Esophagus squamous epithelium (tissue), 4 donors: ENCODE measurements around the gene KHNYN.

Experiments
- POLR2A ChIP-seq, 4 donors: fragments of 450-650 bp; IDR thresholded peaks; one replicate each; pipeline ENCODE4 v1.6.1; 2017; ENCODE audit warnings: antibody characterized with exemption in 4 of 4, mild to moderate bottlenecking in 4 of 4, moderate library complexity in 3 of 4
- TF ChIP-seq, protein P1 (sequence below), 6 experiments: fragments of 450-650 bp in 4 of 6; fragments of 200-600 bp in 2 of 6; sonication (generic) in 2 of 6; IDR thresholded peaks; one replicate each; pipeline ENCODE4 v1.5.1; 2016 to 2019; ENCODE audit warnings: antibody characterized with exemption in 6 of 6, mild to moderate bottlenecking in 4 of 6, moderate library complexity in 4 of 6

DNA sequence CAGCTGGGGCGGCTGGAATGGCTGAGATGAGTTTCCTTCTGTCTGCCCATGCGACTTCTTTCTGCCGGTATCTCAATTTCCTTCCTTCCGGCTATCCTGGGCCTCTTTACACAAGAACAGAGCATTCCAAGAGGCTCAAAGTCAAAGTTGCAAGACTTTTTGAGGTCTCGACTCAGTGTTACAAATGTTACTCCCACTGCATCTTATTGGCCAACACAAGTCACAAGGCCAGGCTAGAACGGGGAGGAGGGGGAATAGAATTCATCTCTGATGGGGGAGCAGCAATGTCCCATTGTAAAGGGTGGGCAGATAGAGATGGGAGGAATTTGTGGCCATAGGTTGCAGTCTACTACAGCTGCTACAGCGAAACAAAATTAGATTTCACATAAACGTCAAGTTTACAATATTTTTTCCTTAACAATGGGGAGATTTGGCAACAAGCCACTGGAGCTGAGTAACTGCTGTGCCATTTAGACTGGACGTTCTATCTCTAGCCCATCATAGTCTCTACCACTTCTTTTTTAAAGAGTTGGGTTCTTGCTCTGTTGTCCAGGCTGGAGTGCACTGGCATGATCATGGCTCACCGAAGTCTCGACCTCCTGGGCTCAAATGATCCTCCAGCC, 40.4 kb upstream of the KHNYN start:
- TF ChIP-seq, protein P1, sequence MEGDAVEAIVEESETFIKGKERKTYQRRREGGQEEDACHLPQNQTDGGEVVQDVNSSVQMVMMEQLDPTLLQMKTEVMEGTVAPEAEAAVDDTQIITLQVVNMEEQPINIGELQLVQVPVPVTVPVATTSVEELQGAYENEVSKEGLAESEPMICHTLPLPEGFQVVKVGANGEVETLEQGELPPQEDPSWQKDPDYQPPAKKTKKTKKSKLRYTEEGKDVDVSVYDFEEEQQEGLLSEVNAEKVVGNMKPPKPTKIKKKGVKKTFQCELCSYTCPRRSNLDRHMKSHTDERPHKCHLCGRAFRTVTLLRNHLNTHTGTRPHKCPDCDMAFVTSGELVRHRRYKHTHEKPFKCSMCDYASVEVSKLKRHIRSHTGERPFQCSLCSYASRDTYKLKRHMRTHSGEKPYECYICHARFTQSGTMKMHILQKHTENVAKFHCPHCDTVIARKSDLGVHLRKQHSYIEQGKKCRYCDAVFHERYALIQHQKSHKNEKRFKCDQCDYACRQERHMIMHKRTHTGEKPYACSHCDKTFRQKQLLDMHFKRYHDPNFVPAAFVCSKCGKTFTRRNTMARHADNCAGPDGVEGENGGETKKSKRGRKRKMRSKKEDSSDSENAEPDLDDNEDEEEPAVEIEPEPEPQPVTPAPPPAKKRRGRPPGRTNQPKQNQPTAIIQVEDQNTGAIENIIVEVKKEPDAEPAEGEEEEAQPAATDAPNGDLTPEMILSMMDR (IDR thresholded peaks at IDR 0.05), result no peak
- no peak for TF ChIP-seq POLR2A (IDR thresholded peaks at IDR 0.05)
